SK-N-SH treated with all-trans-retinoic acid at 6 μM for 48 hours (cell line): ENCODE measurements around the gene PATE4.
"Not testable (repeated sequence)": the region's sequence is repeated elsewhere in the genome, so short reads cannot be mapped to it uniquely, and the experiment has no call there.

Source experiments
- ATAC-seq: fragments of 200-7000 bp; cut with Tn5 transposase; 3 replicates; pipeline ENCODE4 v1.9.1; 2020; ENCODE audit warnings: mild to moderate bottlenecking, moderate library complexity
- ARNTL ChIP-seq: fragments of 450-650 bp; formaldehyde crosslinking; IDR thresholded peaks from 2 replicates; pipeline ENCODE4 v1.5.0; 2020; ENCODE audit warnings: low read depth, mild to moderate bottlenecking, moderate library complexity, borderline replicate concordance
- BACH2 ChIP-seq: fragments of 250-450 bp; sonication (Bioruptor Pico); IDR thresholded peaks from 2 replicates; pipeline ENCODE4 v1.9.0; 2021; ENCODE audit warnings: mild to moderate bottlenecking, borderline replicate concordance
- CSDC2 ChIP-seq: fragments of 250-450 bp; sonication (Bioruptor Pico); IDR thresholded peaks from 2 replicates; pipeline ENCODE4 v1.5.0; 2020; ENCODE audit warnings: mild to moderate bottlenecking, moderate library complexity
- CSRNP3 ChIP-seq: fragments of 250-450 bp; sonication (Bioruptor Pico); IDR thresholded peaks from 2 replicates; pipeline ENCODE4 v1.5.1; 2021; ENCODE audit warnings: mild to moderate bottlenecking, moderate library complexity
- ESRRG ChIP-seq: fragments of 250-450 bp; sonication (Bioruptor Pico); IDR thresholded peaks from 2 replicates; pipeline ENCODE4 v1.6.1; 2021; ENCODE audit warnings: mild to moderate bottlenecking
- GLIS3 ChIP-seq: fragments of 250-450 bp; sonication (Bioruptor Pico); IDR thresholded peaks from 2 replicates; pipeline ENCODE4 v1.5.0; 2020; ENCODE audit warnings: mild to moderate bottlenecking, moderate library complexity
- ISL1 ChIP-seq: fragments of 250-450 bp; sonication (Bioruptor Pico); IDR thresholded peaks from 2 replicates; pipeline ENCODE4 v2.1.2; 2022; ENCODE audit warnings: mild to moderate bottlenecking, moderate library complexity
- OSR1 ChIP-seq: fragments of 250-450 bp; sonication (Bioruptor Pico); IDR thresholded peaks from 2 replicates; pipeline ENCODE4 v1.8.0; 2022; ENCODE audit warnings: moderate library complexity, mild to moderate bottlenecking, inconsistent platforms
- PATZ1 ChIP-seq: fragments of 250-450 bp; sonication (Bioruptor Pico); IDR thresholded peaks from 2 replicates; pipeline ENCODE4 v1.8.0; 2020; ENCODE audit warnings: mild to moderate bottlenecking, moderate library complexity, borderline replicate concordance
- POU6F1 ChIP-seq: fragments of 250-450 bp; sonication (Bioruptor Pico); IDR thresholded peaks from 2 replicates; pipeline ENCODE4 v1.8.0; 2021; ENCODE audit warnings: low read depth, mild to moderate bottlenecking, moderate library complexity, borderline replicate concordance
- PPARA ChIP-seq: fragments of 250-450 bp; sonication (Bioruptor Pico); IDR thresholded peaks from 2 replicates; pipeline ENCODE4 v1.5.0; 2020; ENCODE audit warnings: mild to moderate bottlenecking, borderline replicate concordance
- RARB ChIP-seq: fragments of 250-450 bp; sonication (Bioruptor Pico); IDR thresholded peaks from 2 replicates; pipeline ENCODE4 v1.8.0; 2021; ENCODE audit warnings: mild to moderate bottlenecking, moderate library complexity
- TCF4 ChIP-seq: fragments of 250-450 bp; sonication (Bioruptor Pico); IDR thresholded peaks from 2 replicates; pipeline ENCODE4 v1.8.0; 2021; ENCODE audit warnings: mild to moderate bottlenecking, moderate library complexity, borderline replicate concordance
- TOX ChIP-seq: fragments of 250-450 bp; sonication (Bioruptor Pico); IDR thresholded peaks from 2 replicates; pipeline ENCODE4 v1.8.0; 2021; ENCODE audit warnings: mild to moderate bottlenecking, moderate library complexity, borderline replicate concordance
- ZNF565 ChIP-seq: fragments of 450-650 bp; formaldehyde crosslinking; conservative IDR thresholded peaks from 2 replicates; pipeline ENCODE4 v1.5.0; 2020; ENCODE audit warnings: low read depth, mild to moderate bottlenecking, moderate library complexity
- ZNF70 ChIP-seq: fragments of 450-650 bp; formaldehyde crosslinking; IDR thresholded peaks from 2 replicates; pipeline ENCODE4 v1.5.0; 2020; ENCODE audit warnings: mild to moderate bottlenecking, moderate library complexity
- ZNF8 ChIP-seq: fragments of 450-650 bp; formaldehyde crosslinking; IDR thresholded peaks from 2 replicates; pipeline ENCODE4 v1.5.0; 2020; ENCODE audit warnings: mild to moderate bottlenecking, moderate library complexity

Gene PATE4

GRCh38 chr11:125807909-125808308 lies 25.2 kb upstream of the PATE4 start:
- TF ChIP-seq TCF4 (CRISPR knock-in tag), result no peak
- TF ChIP-seq ISL1 (CRISPR knock-in tag), result 0 out of 2 replicates have a peak, but pooled peaks have one; percentile 21
- ATAC-seq, result peak; percentile 51; the same call in 2 of the 3 replicates

- ATAC-seq, result no peak
- no peak for TF ChIP-seq ZNF565 (CRISPR knock-in tag)
- no peak for TF ChIP-seq ZNF8 (CRISPR knock-in tag)
These were observed 2.6 kb downstream of the PATE4 start for GRCh38 chr11:125835748-125836147.

GRCh38 chr11:125842321-125842948 lies 9.3 kb downstream of the PATE4 start:
- no peak for TF ChIP-seq ZNF70
- TF ChIP-seq OSR1 (CRISPR knock-in tag), result no peak
- TF ChIP-seq PATZ1, result no peak
- no peak for TF ChIP-seq PPARA
- TF ChIP-seq ARNTL, result no peak
- TF ChIP-seq ESRRG (CRISPR knock-in tag), result no peak
- TF ChIP-seq RARB (CRISPR knock-in tag), result no peak
- no peak for TF ChIP-seq GLIS3 (CRISPR knock-in tag)
- TF ChIP-seq CSRNP3 (CRISPR knock-in tag), result no peak
- TF ChIP-seq ZNF565 (CRISPR knock-in tag), result no peak
- TF ChIP-seq POU6F1 (CRISPR knock-in tag), result no peak
- no peak for ATAC-seq

- ATAC-seq, result no peak
These were observed 13.1 kb downstream of the PATE4 start for GRCh38 chr11:125846188-125846587.

GRCh38 chr11:125857670-125858069 lies 24.6 kb downstream of the PATE4 start:
- ATAC-seq, result not testable (repeated sequence)

More at GRCh38 chr11:125846188-125846587, 13.1 kb downstream of the PATE4 start:
- no peak for TF ChIP-seq CSDC2 (CRISPR knock-in tag)
- TF ChIP-seq TOX, result no peak
- TF ChIP-seq CSRNP3 (CRISPR knock-in tag), result no peak
- no peak for TF ChIP-seq ZNF565 (CRISPR knock-in tag)
- no peak for TF ChIP-seq OSR1 (CRISPR knock-in tag)
- no peak for TF ChIP-seq POU6F1 (CRISPR knock-in tag)
- TF ChIP-seq BACH2 (CRISPR knock-in tag), result no peak
- TF ChIP-seq ESRRG (CRISPR knock-in tag), result no peak
- TF ChIP-seq, all 23 proteins: peak for 0

GRCh38 chr11:125862786-125863185 lies 29.7 kb downstream of the PATE4 start:
- not testable (repeated sequence) for ATAC-seq

GRCh38 chr11:125865354-125865753 lies 32.2 kb downstream of the PATE4 start:
- not testable (repeated sequence) for ATAC-seq
